SK-N-MC (cell line): ENCODE results near the gene PCDH10.

Experiments used
- EZH2 ChIP-seq: fragments of 200-600 bp; sonication (generic); IDR thresholded peaks from one replicate; pipeline ENCODE4 v1.6.1; 2017; ENCODE audit warnings: antibody characterized with exemption
- POLR2AphosphoS5 ChIP-seq: IDR thresholded peaks from 2 replicates; pipeline ENCODE4 v1.6.1; 2012; ENCODE audit warnings: mild to moderate bottlenecking, low read depth, low read length, borderline replicate concordance

DNA sequence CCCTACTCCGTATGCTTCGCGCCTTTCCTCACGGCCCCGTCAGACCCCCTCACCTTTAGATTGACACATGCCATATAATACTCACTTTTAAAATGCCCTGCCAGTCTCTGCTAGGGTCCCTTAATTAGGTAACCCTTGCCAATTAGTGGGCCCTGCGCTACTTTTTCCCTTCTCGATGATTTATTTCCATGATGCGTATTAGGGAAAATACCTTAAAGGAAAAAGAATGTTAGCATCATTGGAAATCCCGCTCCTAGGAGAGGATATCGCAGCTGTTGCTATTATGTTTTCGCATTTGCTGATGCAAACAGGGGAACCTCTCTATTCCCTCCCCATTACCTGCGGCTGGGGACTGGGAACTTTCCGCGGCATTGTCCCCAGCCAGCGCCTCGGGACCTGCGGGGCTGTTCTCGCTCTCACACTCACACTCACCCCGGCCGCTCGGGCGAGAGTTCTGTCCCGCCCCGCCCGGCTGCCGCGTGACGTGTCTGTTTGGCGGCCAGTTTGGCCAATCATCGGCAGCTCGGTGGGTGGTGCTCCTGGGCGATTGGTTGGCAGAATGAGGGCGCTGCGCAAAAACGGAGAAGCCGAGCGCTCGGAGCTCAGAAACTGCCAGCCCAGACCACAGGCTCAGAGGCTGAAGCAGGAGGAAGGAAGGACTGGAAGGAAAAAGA lies at the start of gene PCDH10:
- TF ChIP-seq EZH2 (no peak), POLR2AphosphoS5 (peak; percentile 94)
